Thoracic aorta (tissue), 2 donors: Measurements from ENCODE around the gene PPP6R2. TPM values are rescaled to one million over a fixed set of nuclear protein-coding genes. Genes with fewer than 3 reads are reported as not detected.

Experiments used
- ATAC-seq: fragments of 150-250 bp; one replicate; pipeline ENCODE4 v1.8.0; 2017; ENCODE audit warnings: low read depth; ENCODE audit not compliant: insufficient number of reproducible peaks, low FRiP score
- DNase-seq: peaks from one replicate; pipeline ENCODE4 v3.0.0-alpha.2; 2020; ENCODE audit warnings: low spot score
- H3K27ac ChIP-seq, 2 donors: fragments of 200-600 bp; sonication (generic); 1 replicate in 1 of 2; 2 replicates in 1 of 2; pipeline ENCODE4 v1.5.1; 2016; ENCODE audit warnings: mild to moderate bottlenecking in 2 of 2, moderate library complexity in 2 of 2
- H3K27me3 ChIP-seq: fragments of 200-600 bp; sonication (generic); replicated peaks from 2 replicates; pipeline ENCODE4 v1.6.0; 2016; ENCODE audit warnings: mild to moderate bottlenecking; ENCODE audit not compliant: insufficient read depth
- H3K36me3 ChIP-seq: fragments of 200-600 bp; sonication (generic); one replicate; pipeline ENCODE4 v1.5.1; 2016
- H3K4me1 ChIP-seq, 2 donors: fragments of 200-600 bp; sonication (generic); 1 replicate in 1 of 2; 2 replicates in 1 of 2; pipeline versions ENCODE4 v1.5.1 to v1.6.0; 2016; ENCODE audit warnings: low read depth in 2 of 2, mild to moderate bottlenecking in 1 of 2; ENCODE audit not compliant: control insufficient read depth in 1 of 2
- H3K4me3 ChIP-seq: fragments of 200-600 bp; sonication (generic); 2 replicates; pipeline ENCODE4 v1.5.1; 2016; ENCODE audit warnings: mild to moderate bottlenecking
- H3K9me3 ChIP-seq: fragments of 200-600 bp; sonication (generic); 2 replicates; pipeline ENCODE4 v1.5.1; 2016
- total RNA-seq, 2 donors: library from RNA; depleted of rRNA; stranded (reverse); fragments of >200 nt; gene quantifications; one replicate each; pipeline versions ENCODE4 v1.1.0 to v1.2.3, GENCODE V29; 2016
- TF ChIP-seq, protein P1 (sequence below): fragments of 200-600 bp; sonication (generic); IDR thresholded peaks from one replicate; pipeline ENCODE4 v1.5.1; 2019; ENCODE audit warnings: antibody characterized with exemption

PPP6R2 gene
- total RNA-seq, 2 donors from 2014 or later, result 61.2 to 73.6 TPM

DNA sequence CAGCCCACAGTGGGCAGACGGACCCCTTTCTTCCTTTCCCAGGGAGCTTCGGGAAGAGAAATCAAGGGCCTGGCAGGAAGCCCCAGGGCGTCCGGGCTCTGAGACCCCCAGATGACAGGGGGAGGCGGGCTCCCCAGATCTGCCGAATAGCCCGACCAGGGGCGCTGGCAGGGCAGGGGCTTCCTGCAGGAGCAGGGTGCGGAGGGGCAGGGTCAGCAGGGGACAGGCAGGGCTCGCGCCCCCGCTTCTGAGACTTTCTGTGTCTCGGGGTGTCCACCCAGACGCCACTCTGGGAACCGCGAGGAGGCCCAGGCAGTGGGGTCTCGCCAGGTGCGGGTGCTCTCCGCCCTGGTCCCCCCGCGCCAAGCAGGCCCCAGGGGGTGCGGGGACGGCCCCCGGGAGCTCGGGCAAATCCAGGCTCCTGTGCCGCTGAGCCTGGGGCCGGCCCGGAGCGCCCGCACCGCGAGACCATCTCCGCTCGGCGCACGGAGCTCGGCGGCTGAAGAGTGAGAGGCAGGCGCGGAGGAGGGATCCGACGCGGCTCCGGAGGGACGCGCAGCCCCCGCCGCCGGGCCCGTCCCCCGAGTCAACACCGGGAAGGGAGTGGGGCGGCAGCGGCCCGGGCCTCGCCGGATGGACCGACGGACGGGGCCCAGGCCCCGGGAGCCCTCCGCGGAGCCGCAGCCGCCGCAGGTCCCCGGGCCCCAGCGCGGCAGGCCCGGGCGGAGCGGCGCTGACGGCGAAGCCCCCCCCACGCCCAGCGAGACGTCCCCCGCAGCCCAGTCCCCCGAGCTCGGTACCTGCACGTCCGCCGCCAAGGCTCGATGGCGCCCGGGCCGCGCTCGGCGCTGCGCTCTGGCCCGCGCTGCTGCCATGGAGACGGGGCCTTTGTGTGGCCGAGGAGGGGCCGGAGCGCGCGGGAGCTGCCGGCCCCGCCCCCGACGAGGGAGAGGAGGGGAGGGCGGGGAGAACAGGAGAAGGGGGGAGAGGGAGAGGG, 36.1 kb upstream of the PPP6R2 start, which contains the start of gene PLXNB2:
Gene PLXNB2, minus strand, starts transcription at position 894 of the 997 bp plus-strand sequence. CDS start 17,062 bp downstream, outside the sequence.
- no peaks in the 10 kb centered on the region for H3K27me3 ChIP-seq
- H3K4me3 ChIP-seq, result peak within 1 kb of the TSS; percentile 96
- TF ChIP-seq, protein P1, sequence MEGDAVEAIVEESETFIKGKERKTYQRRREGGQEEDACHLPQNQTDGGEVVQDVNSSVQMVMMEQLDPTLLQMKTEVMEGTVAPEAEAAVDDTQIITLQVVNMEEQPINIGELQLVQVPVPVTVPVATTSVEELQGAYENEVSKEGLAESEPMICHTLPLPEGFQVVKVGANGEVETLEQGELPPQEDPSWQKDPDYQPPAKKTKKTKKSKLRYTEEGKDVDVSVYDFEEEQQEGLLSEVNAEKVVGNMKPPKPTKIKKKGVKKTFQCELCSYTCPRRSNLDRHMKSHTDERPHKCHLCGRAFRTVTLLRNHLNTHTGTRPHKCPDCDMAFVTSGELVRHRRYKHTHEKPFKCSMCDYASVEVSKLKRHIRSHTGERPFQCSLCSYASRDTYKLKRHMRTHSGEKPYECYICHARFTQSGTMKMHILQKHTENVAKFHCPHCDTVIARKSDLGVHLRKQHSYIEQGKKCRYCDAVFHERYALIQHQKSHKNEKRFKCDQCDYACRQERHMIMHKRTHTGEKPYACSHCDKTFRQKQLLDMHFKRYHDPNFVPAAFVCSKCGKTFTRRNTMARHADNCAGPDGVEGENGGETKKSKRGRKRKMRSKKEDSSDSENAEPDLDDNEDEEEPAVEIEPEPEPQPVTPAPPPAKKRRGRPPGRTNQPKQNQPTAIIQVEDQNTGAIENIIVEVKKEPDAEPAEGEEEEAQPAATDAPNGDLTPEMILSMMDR, result no peak
- H3K27ac ChIP-seq, result peak within 1 kb of the TSS; percentile 90 to 95
- DNase-seq (no peak), ATAC-seq (peak; percentile 51)
- H3K4me1 ChIP-seq, result peaks cover 42 to 61% of the 10 kb centered on the region in 2 donors
- no peaks in the 10 kb centered on the region for H3K36me3 ChIP-seq
- H3K9me3 ChIP-seq, result no peaks in the 10 kb centered on the region

DNA sequence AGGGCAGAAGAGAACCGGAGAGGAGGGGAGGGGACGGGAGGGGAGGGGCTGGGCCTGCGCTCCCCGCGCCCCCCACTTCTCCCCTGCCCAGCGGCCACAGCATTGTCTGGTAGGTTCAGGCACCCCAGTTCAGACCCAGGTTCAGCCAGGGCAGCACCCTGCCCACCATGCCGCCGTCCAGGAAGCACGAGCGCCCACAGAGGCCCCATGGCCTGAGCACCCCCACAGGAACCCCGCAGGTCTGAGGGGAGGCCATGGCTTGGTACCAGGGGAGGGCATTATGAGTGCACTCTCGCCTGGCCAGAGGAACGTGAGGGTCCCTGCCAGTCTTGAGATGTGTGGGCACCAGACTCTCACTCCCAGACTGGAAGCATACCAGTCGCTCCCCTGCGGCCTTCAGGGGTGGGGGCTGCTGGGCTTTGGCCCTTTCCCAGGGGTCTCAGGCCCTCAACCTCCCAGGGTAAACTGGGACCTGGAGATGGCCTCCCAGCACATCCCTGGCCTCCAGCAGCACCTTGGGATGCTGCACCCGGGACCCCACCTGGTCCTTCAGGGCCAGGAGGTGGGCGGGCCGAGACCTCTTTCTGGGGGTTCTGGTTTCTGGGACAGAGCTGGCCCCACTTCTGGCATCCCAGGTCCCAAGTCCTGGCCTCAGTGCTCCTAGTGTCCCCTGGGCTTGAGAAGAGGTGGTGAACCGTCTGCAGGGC, 35.1 kb upstream of the PPP6R2 start:
- Histone ChIP-seq H3K27me3 (no peaks in the 10 kb centered on the region), H3K36me3 (no peaks in the 10 kb centered on the region), H3K4me1 (peaks cover 32 to 51% of the 10 kb centered on the region in 2 donors), H3K9me3 (no peaks in the 10 kb centered on the region), H3K4me3 (peak overlapping the region; percentile 16), H3K27ac (peak overlapping the region; percentile 69 to 72)
- DNase-seq, result no peak
- TF ChIP-seq, protein P1, result no peak
- no peak for ATAC-seq

GRCh38 chr22:50308597-50308935, 34.6 kb upstream of the PPP6R2 start:
- ATAC-seq, result no peak
- Histone ChIP-seq H3K4me1 (peaks cover 27 to 46% of the 10 kb centered on the region in 2 donors), H3K27ac (peak overlapping the region; percentile 69 to 72), H3K27me3 (no peaks in the 10 kb centered on the region), H3K36me3 (no peaks in the 10 kb centered on the region), H3K4me3 (no peak overlapping the region), H3K9me3 (no peaks in the 10 kb centered on the region)
- TF ChIP-seq, protein P1, result no peak
- no peak for DNase-seq

DNA sequence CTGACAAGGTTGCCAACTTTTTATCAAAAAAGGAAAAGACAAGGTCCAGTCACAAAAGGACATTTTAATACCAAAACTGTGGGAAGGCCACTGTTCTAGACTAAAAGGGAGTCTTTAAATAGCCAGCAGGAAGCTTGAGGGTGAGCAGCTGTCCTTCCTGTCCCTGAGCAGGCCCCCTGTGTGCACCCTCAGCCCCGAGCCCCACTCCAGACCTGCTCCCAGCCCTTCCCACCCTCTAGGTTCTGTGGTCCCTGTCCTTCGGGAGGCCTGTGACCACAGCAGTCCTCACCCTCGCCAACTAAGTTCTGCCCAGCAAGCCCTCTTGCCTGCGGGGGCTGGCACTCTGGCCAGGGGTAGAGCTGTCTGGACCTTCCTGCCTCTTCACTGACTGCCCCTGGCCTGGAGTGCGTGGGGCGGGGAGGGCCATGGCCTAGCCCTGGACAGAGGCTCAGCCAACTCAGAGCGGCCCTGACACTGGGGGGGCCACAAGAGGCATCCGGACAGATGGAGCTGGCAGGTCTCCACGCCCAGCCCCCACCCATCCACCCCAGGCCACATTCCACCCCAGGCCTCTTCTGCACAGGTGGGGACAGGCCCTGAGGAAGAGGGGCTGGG, 34.0 kb upstream of the PPP6R2 start:
- peaks cover 21 to 41% of the 10 kb centered on the region in 2 donors for H3K4me1 ChIP-seq
- TF ChIP-seq, protein P1, result no peak
- ATAC-seq (no peak), DNase-seq (no peak)
- H3K9me3 ChIP-seq, result no peaks in the 10 kb centered on the region
- H3K27me3 ChIP-seq, result no peaks in the 10 kb centered on the region
- peak overlapping the region; percentile 69 to 72 for H3K27ac ChIP-seq
- no peak overlapping the region for H3K4me3 ChIP-seq
- H3K36me3 ChIP-seq, result no peaks in the 10 kb centered on the region
